Erythroblast (primary cell): ENCODE data around the gene HNRNPA0.

Source experiments
- GATA1 ChIP-seq: IDR thresholded peaks from 2 replicates; pipeline ENCODE4 v1.6.1; 2011; ENCODE audit warnings: low read depth, mild to moderate bottlenecking, control low read depth, low read length, moderate library complexity
- POLR2A ChIP-seq: IDR thresholded peaks from 2 replicates; pipeline ENCODE4 v1.6.1; 2011; ENCODE audit warnings: mild to moderate bottlenecking, low read length

- TF ChIP-seq POLR2A (no peak), GATA1 (no peak)
Observed at GRCh38 chr5:137754961-137755762, 999 bp upstream of the HNRNPA0 start.
